ENCODE data around the gene KLHL25. TPM values are rescaled to one million over a fixed set of nuclear protein-coding genes. Genes with fewer than 3 reads are reported as not detected.

Gene KLHL25
- total and polyA plus RNA-seq, 2 of the 13 experiments (the other 11 are each of a cell fraction or from before 2014, with no cell fraction given): 3.7 to 8.2 TPM

DNA sequence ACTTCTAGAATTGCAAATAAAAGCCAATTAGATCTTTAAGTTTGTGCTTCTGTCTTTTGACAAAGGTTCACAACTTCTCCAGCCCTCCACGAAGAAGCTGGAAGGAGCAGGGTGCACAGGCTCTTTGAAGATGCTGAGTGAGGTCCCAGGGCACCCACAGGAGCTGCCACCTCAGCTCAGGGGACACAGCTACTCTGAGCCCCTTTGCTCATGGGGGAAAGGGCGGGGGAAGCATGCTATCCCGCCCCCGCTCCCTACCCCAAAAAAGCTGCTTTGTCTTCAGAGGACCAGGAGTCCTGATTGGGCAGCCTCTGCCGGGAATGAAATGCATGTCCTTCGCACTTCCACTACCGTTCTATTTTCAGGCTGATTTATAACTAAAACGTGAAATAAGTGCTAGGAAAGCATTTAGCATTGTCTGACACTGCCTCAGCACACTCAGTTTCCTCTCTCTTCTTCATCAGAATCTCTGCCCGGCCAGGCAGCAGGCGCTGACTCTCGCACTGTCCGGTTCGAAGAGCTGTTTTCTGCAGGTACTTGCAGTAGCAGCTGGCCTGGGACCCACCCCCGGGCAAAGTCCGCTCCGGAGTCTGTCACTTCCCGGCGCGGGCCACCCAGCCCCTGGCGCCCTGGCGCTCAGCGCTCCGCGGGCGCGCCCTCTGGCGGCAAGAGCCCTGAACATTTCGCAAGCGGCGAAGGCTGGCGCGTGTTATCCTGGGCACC is 45.5 kb upstream of the KLHL25 start (continued):
- TF ChIP-seq BCL3 (CRISPR knock-in tag; IDR thresholded peaks at IDR 0.05): no peak
- peak; percentile 96 for TF ChIP-seq TFAP4 (IDR thresholded peaks at IDR 0.05; ENCODE audit: borderline replicate concordance, low read depth)
- TF ChIP-seq TGIF2 (CRISPR knock-in tag; IDR thresholded peaks at IDR 0.05): peak; percentile 81
- TF ChIP-seq ZBTB37 (CRISPR knock-in tag; IDR thresholded peaks at IDR 0.05): no peak
- no peak for TF ChIP-seq ZNF7 (CRISPR knock-in tag; IDR thresholded peaks at IDR 0.05)
- TF ChIP-seq CEBPB (IDR thresholded peaks at IDR 0.05; ENCODE audit: borderline replicate concordance, low read depth, low read length): peak; percentile 95
- TF ChIP-seq ZNF703 (CRISPR knock-in tag; IDR thresholded peaks at IDR 0.05; ENCODE audit: borderline replicate concordance): no peak
- no peak for TF ChIP-seq ZNF781 (CRISPR knock-in tag; IDR thresholded peaks at IDR 0.05; ENCODE audit: borderline replicate concordance, not compliant biosample characterization)
- no peak for TF ChIP-seq SRF (IDR thresholded peaks at IDR 0.05; ENCODE audit: low read depth, low read length)
- TF ChIP-seq MED1 (CRISPR knock-in tag; IDR thresholded peaks at IDR 0.05): peak; percentile 82
- TF ChIP-seq ZNF878 (CRISPR knock-in tag; IDR thresholded peaks at IDR 0.05): no peak

Data from HepG2 (cell line).